RWPE2 (cell line): Measurements from ENCODE around the gene MRC2.

Source experiments
- ATAC-seq: fragments of 200-7000 bp; cut with Tn5 transposase; 3 replicates; pipeline ENCODE4 v1.9.1; 2021; ENCODE audit warnings: low read depth
- DNase-seq: peaks from one replicate; pipeline ENCODE4 v3.0.0-alpha.2; 2020; ENCODE audit warnings: low spot score
- H3K27ac ChIP-seq: fragments of 450-650 bp; 2 replicates; pipeline ENCODE4 v1.5.1; 2017; ENCODE audit warnings: mild to moderate bottlenecking; ENCODE audit not compliant: poor library complexity, severe bottlenecking
- H3K27me3 ChIP-seq: fragments of 250-450 bp; sonication (Bioruptor Pico); 2 replicates; pipeline ENCODE4 v1.5.1; 2021; ENCODE audit warnings: mild to moderate bottlenecking, moderate library complexity; ENCODE audit not compliant: insufficient read depth, poor library complexity, severe bottlenecking
- H3K36me3 ChIP-seq: fragments of 250-450 bp; sonication (Bioruptor Pico); 2 replicates; pipeline ENCODE4 v1.5.1; 2020; ENCODE audit warnings: low read depth, mild to moderate bottlenecking, moderate library complexity
- H3K4me1 ChIP-seq: fragments of 250-450 bp; sonication (Bioruptor Pico); 2 replicates; pipeline ENCODE4 v1.5.1; 2021; ENCODE audit warnings: mild to moderate bottlenecking, moderate library complexity; ENCODE audit not compliant: insufficient read depth, poor library complexity, severe bottlenecking
- H3K4me3 ChIP-seq: fragments of 250-450 bp; sonication (Bioruptor Pico); 2 replicates; pipeline ENCODE4 v1.5.1; 2021; ENCODE audit warnings: mild to moderate bottlenecking, moderate library complexity; ENCODE audit not compliant: severe bottlenecking
- H3K9me3 ChIP-seq: fragments of 250-450 bp; sonication (Bioruptor Pico); 2 replicates; pipeline ENCODE4 v1.5.1; 2021; ENCODE audit warnings: mild to moderate bottlenecking, moderate library complexity; ENCODE audit not compliant: severe bottlenecking
- CTCF ChIP-seq: fragments of 450-650 bp; IDR thresholded peaks from one replicate; pipeline ENCODE4 v1.5.1; 2017; ENCODE audit warnings: mild to moderate bottlenecking, moderate library complexity; ENCODE audit not compliant: poor library complexity, severe bottlenecking

Gene MRC2

GRCh38 chr17:62681939-62682381 is 54.5 kb downstream of the MRC2 start:
- no peaks in the 10 kb centered on the region for H3K27me3 ChIP-seq
- DNase-seq: no peak
- no peak overlapping the region for H3K4me3 ChIP-seq
- H3K9me3 ChIP-seq: no peaks in the 10 kb centered on the region
- no peak overlapping the region for H3K27ac ChIP-seq
- H3K4me1 ChIP-seq: no peaks in the 10 kb centered on the region
- no peak for ATAC-seq
- H3K36me3 ChIP-seq: peaks cover 9% of the 10 kb centered on the region
- TF ChIP-seq CTCF: no peak

DNA sequence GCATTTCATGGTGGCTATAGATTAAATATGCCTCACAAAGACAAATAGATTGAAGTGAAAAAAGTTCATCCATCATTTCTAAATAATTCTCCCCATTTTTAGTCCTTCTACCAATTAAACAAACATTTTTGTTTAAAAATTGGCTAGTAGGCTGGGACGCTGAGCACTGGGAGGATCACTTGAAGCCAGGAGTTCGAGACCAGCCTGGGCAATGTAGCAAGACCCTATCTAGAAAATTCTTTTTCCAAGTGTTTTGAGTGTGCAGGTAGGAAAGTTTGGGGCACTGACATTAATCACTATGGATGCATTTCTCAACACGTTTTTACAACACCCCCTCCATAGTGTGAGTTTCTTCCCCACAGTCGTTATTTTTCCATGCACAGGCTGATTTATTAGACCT is 56.7 kb downstream of the MRC2 start:
- H3K36me3 ChIP-seq: peaks cover 9% of the 10 kb centered on the region
- no peak overlapping the region for H3K4me3 ChIP-seq
- H3K27me3 ChIP-seq: no peaks in the 10 kb centered on the region
- no peak for TF ChIP-seq CTCF
- DNase-seq: no peak
- no peak overlapping the region for H3K27ac ChIP-seq
- no peaks in the 10 kb centered on the region for H3K4me1 ChIP-seq
- no peaks in the 10 kb centered on the region for H3K9me3 ChIP-seq
- ATAC-seq: no peak

DNA sequence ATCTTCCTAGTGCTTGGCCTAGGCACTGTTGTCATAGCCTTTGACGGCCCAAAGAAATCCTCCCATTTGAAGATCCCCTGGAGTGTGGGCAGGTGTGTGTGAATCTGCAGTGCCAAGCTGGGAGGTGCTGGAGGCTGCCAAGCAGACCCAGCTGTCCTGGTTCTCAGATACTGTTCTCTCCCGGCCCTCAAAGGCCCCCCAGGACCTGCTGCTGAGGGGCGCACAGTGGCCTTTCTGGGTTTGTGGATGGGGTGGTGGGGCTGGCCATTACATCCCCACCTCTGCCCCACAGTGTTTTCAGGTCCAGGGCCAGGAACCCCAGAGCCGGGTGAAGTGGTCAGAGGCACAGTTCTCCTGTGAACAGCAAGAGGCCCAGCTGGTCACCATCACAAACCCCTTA is 60.5 kb downstream of the MRC2 start:
- no peaks in the 10 kb centered on the region for H3K27me3 ChIP-seq
- no peaks in the 10 kb centered on the region for H3K9me3 ChIP-seq
- no peak for DNase-seq
- no peak overlapping the region for H3K27ac ChIP-seq
- no peaks in the 10 kb centered on the region for H3K4me1 ChIP-seq
- TF ChIP-seq CTCF: no peak
- H3K36me3 ChIP-seq: peaks cover 9% of the 10 kb centered on the region
- ATAC-seq: no peak
- no peak overlapping the region for H3K4me3 ChIP-seq

GRCh38 chr17:62688398-62689160 is 61.1 kb downstream of the MRC2 start:
- no peaks in the 10 kb centered on the region for H3K27me3 ChIP-seq
- H3K4me1 ChIP-seq: no peaks in the 10 kb centered on the region
- peaks cover 9% of the 10 kb centered on the region for H3K36me3 ChIP-seq
- ATAC-seq (no peak), DNase-seq (no peak)
- no peak for TF ChIP-seq CTCF
- H3K4me3 ChIP-seq: no peak overlapping the region
- H3K9me3 ChIP-seq: no peaks in the 10 kb centered on the region
- no peak overlapping the region for H3K27ac ChIP-seq
